K562 (cell line): ENCODE data around the gene AP5Z1. TPM values are rescaled to one million over a fixed set of nuclear protein-coding genes. Genes with fewer than 3 reads are reported as not detected.

Experiments used
- ATAC-seq: fragments of 200-7000 bp; cut with Tn5 transposase; 3 replicates; pipeline ENCODE4 v1.9.1; 2020; ENCODE audit warnings: moderate library complexity
- BruUV-seq: library from RNA; stranded (reverse); fragments of 400-500 nt; replicated peaks from 2 replicates; lab custom pipeline; 2021; lab: Mats Ljungman, UMichigan
- CTCF ChIA-PET: fragments of 300-600 bp; formaldehyde crosslinking; extraction: SDS; loops from one replicate; lab custom pipeline; 2021; ENCODE audit warnings: low intra/inter-chr PET ratio; lab: Yijun Ruan, JAX
- POLR2A ChIA-PET: fragments of 300-600, 350-650 bp; sonication (Branson Sonifier 250); formaldehyde crosslinking; extraction: SDS; loops from one replicate; lab custom pipeline; 2021; ENCODE audit warnings: antibody characterized with exemption, inconsistent platforms; lab: Yijun Ruan, JAX
- DNase-seq, 4 experiments: peaks; one replicate each; pipeline versions ENCODE4 v3.0.0 to v3.0.0-alpha.2; 2011 to 2018; ENCODE audit warnings: low spot score in 3 of 4, mixed read lengths in 3 of 4; ENCODE audit errors: extremely low read depth in 1 of 4
- FAIRE-seq: peaks from 2 replicates; lab custom pipeline; 2011; peaks lifted over from hg19 to GRCh38; lab: Jason Lieb, UNC
- H2AFZ ChIP-seq: 2 replicates; pipeline ENCODE4 v1.6.0; 2011; ENCODE audit warnings: low read depth, low read length, control low read depth, inconsistent platforms
- H3K27ac ChIP-seq: fragments of 200-600 bp; 3 replicates; pipeline ENCODE4 v1.8.0; 2011; ENCODE audit warnings: low read depth, mild to moderate bottlenecking, control low read depth, inconsistent platforms, low read length, moderate library complexity, mixed read lengths; ENCODE audit errors: extremely low read depth
- H3K27me3 ChIP-seq, 2 experiments: fragments of 300-600 bp in 1 of 2; 2 replicates in 1 of 2; 3 replicates in 1 of 2; pipeline versions ENCODE4 v1.6.0 to v1.8.0; 2011; ENCODE audit warnings: inconsistent platforms in 2 of 2, low read length in 2 of 2, mild to moderate bottlenecking in 1 of 2, mixed read lengths in 1 of 2, moderate library complexity in 1 of 2; ENCODE audit not compliant: control insufficient read depth in 2 of 2, insufficient read depth in 2 of 2
- H3K36me3 ChIP-seq: fragments of 300-600 bp; 3 replicates; pipeline ENCODE4 v1.8.0; 2011; ENCODE audit warnings: mild to moderate bottlenecking, low read length, inconsistent platforms; ENCODE audit not compliant: control insufficient read depth, insufficient read depth
- H3K4me1 ChIP-seq, 2 experiments: fragments of 200-600 bp in 1 of 2; replicated peaks in 1 of 2; 2 replicates in 1 of 2; 3 replicates in 1 of 2; pipeline versions ENCODE4 v1.5.1 to v1.8.0; 2011; ENCODE audit warnings: inconsistent platforms in 2 of 2, low read length in 2 of 2, mild to moderate bottlenecking in 1 of 2, mixed read lengths in 1 of 2, moderate library complexity in 1 of 2; ENCODE audit not compliant: control insufficient read depth in 2 of 2, insufficient read depth in 2 of 2
- H3K4me2 ChIP-seq: 2 replicates; pipeline ENCODE4 v1.6.1; 2011; ENCODE audit warnings: low read length, control low read depth, inconsistent platforms, mixed read lengths; ENCODE audit not compliant: insufficient read depth
- H3K4me3 ChIP-seq: fragments of 200-600 bp; sonication (generic), shearing (Covaris generic); 2 replicates; pipeline ENCODE4 v1.5.1; 2016; ENCODE audit warnings: control low read depth, inconsistent platforms
- H3K79me2 ChIP-seq: fragments of 200-600 bp; 3 replicates; pipeline ENCODE4 v1.8.0; 2011; ENCODE audit warnings: low read length, inconsistent platforms; ENCODE audit not compliant: control insufficient read depth, insufficient read depth
- H3K9ac ChIP-seq, 2 experiments: 2 replicates each; pipeline versions ENCODE4 v1.6.0 to v1.6.1; 2011; ENCODE audit warnings: low read depth in 2 of 2, low read length in 2 of 2, control low read depth in 1 of 2, inconsistent platforms in 1 of 2, mild to moderate bottlenecking in 1 of 2, mixed read lengths in 1 of 2; ENCODE audit not compliant: insufficient read depth in 1 of 2
- H3K9me1 ChIP-seq: one replicate; pipeline ENCODE4 v1.6.0; 2011; ENCODE audit warnings: inconsistent platforms, mild to moderate bottlenecking, low read length, moderate library complexity; ENCODE audit not compliant: control insufficient read depth, insufficient read depth
- H3K9me3 ChIP-seq: replicated peaks from 2 replicates; pipeline ENCODE4 v1.5.1; 2011; ENCODE audit warnings: low read depth, low read length, inconsistent platforms; ENCODE audit not compliant: control insufficient read depth, insufficient read depth
- H4K20me1 ChIP-seq: replicated peaks from 2 replicates; pipeline ENCODE4 v1.6.1; 2011; ENCODE audit warnings: low read length, inconsistent platforms, mixed read lengths; ENCODE audit not compliant: control insufficient read depth, insufficient read depth
- ESRRA ChIP-seq: fragments of 450-650 bp; IDR thresholded peaks from 2 replicates; pipeline ENCODE4 v1.6.1; 2014; ENCODE audit warnings: low read depth, mild to moderate bottlenecking, moderate library complexity, borderline replicate concordance
- FOXK1 ChIP-seq: sonication (generic); formaldehyde crosslinking; IDR thresholded peaks from 2 replicates; pipeline ENCODE4 v1.8.0; 2022; ENCODE audit warnings: missing genetic modification reagents, mild to moderate bottlenecking, borderline replicate concordance
- HDGF ChIP-seq: fragments of 450-650 bp; IDR thresholded peaks from 2 replicates; pipeline ENCODE4 v1.6.1; 2016
- HMG20B ChIP-seq: fragments of 250-450 bp; sonication (Bioruptor Pico); IDR thresholded peaks from 2 replicates; pipeline ENCODE4 v1.5.0; 2021; ENCODE audit warnings: mild to moderate bottlenecking
- MCM2 ChIP-seq: fragments of 450-650 bp; IDR thresholded peaks from 2 replicates; pipeline ENCODE4 v1.6.1; 2017; ENCODE audit warnings: low read depth, mild to moderate bottlenecking
- NFIC ChIP-seq: fragments of 450-650 bp; IDR thresholded peaks from 2 replicates; pipeline ENCODE4 v1.6.1; 2017; ENCODE audit warnings: mild to moderate bottlenecking, inconsistent platforms
- RBFOX2 ChIP-seq: fragments of 200-400 bp; formaldehyde crosslinking; IDR thresholded peaks from 2 replicates; pipeline ENCODE4 v1.6.1; 2017; ENCODE audit warnings: low read depth, mild to moderate bottlenecking, low read length, moderate library complexity
- ZKSCAN1 ChIP-seq: fragments of 150-350 bp; IDR thresholded peaks from 2 replicates; pipeline ENCODE4 v1.6.1; 2016; ENCODE audit warnings: low read depth, low read length
- ZNF316 ChIP-seq: fragments of 450-650 bp; IDR thresholded peaks from 2 replicates; pipeline ENCODE4 v1.6.1; 2016
- WGBS: fragments of 100-300 bp; shearing (Covaris generic); methylation state at CpG from one replicate; pipeline ENCODE4 v1.1.6; 2016; ENCODE audit warnings: low coverage, mixed read lengths; ENCODE audit not compliant: insufficient coverage; ENCODE audit errors: missing lambda C conversion rate; 5-methylcytosine and 5-hydroxymethylcytosine counted together
- in situ Hi-C: fragments of 300-500 bp; cut with MboI; formaldehyde crosslinking; loops from 4 replicates; pipeline ENCODE4 v1.15.0; 2018; ENCODE audit warnings: inconsistent platforms, mixed read lengths
- intact Hi-C: fragments of 100-400 bp; cut with micrococcal nuclease; formaldehyde crosslinking; loops from 2 replicates; pipeline ENCODE4 v1.14.2; 2022
- polyA plus RNA-seq, 8 experiments: library from polyadenylated mRNA; depleted of rRNA in 4 of 8; stranded (reverse) in 5 of 8; unstranded in 3 of 8; fragments of >200 nt; fragmentation: Nextera tagmentation in 2 of 8; fragmentation: Illumina TruSeq in 1 of 8; extraction: Ambion mirVana in 2 of 8; extraction: Trizol in 1 of 8; gene quantifications; 2 replicates each; pipeline versions ENCODE4 v1.2.1 to v1.2.3, GENCODE V29; 2011 to 2014; ENCODE audit warnings: inconsistent platforms in 1 of 8, missing spikeins in 1 of 8
- total RNA-seq, 7 experiments: library from RNA; depleted of rRNA in 6 of 7; stranded (reverse); fragments of >200 nt in 6 of 7; fragmentation: Illumina TruSeq in 2 of 7; extraction: Trizol in 2 of 7; gene quantifications; 2 replicates each; pipeline versions ENCODE4 v1.2.1 to v1.2.3, GENCODE V29; 2011 to 2021; ENCODE audit warnings: low replicate concordance in 1 of 7

Gene AP5Z1
- total and polyA plus RNA-seq, 9 of the 15 experiments (the other 6 are each of a cell fraction or from before 2014, with no cell fraction given) = 0.06 to 31.1 (median 6.4) TPM

DNA sequence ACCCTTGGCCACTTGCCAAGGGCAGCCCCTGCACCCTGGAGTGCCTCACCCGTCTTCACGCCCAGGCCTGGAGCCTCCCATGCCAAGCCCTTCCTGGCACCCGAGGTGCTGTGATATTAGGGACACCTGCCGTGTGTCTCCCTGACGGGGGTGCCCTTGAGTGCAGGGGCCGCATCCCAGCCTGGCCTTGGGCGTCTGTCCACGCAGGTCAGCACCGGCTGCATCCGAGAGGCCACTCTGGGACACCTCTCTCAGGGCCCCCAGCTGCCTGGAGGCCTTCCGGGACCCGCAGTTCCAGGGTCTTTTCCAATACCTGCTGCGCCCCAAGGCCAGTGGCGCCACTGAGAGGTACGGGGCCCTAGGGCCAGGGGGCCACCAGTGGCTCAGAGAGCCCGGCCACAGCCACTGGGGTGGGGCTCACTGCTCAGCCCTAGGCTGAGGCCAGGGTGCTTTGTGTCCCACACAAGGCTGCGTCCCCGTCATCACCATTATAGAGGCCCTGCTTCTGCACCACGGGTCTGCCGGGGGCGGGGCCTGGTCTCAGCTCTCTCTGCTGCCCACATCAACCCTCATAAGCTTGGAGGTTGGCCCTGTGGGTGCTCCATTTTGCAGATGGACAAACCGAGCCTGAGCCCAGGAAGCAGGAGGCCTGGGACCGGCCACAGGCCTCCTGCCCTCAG, 12.7 kb downstream of the AP5Z1 start:
- H4K20me1 ChIP-seq = no peaks in the 10 kb centered on the region
- no peaks in the 10 kb centered on the region for H3K9me1 ChIP-seq
- H3K4me1 ChIP-seq = peaks cover 0 to 41% of the 10 kb centered on the region in 2 experiments; a peak in 2 of 5 replicates
- no peak for DNase-seq
- ChIA-PET CTCF (no interaction called here), POLR2A (interaction anchor here (1.2 to 1.5 kb wide), 2 partner anchors 12 to 13 kb away, joined by 4 to 10 read pairs; partner anchors contain the start of gene AP5Z1)
- H3K4me2 ChIP-seq = no peak overlapping the region
- H3K4me3 ChIP-seq = no peak overlapping the region
- no peak overlapping the region for H2AFZ ChIP-seq
- intact Hi-C loops = no loop called here
- peaks cover 53% of the 10 kb centered on the region; the same call in 1 of the 3 replicates for H3K36me3 ChIP-seq
- in situ Hi-C loops = no loop called here
- no peak for TF ChIP-seq HDGF
- no peak for TF ChIP-seq ESRRA
- TF ChIP-seq FOXK1 = no peak
- TF ChIP-seq NFIC = peak; percentile 77
- no peak for TF ChIP-seq ZKSCAN1
- no peak for TF ChIP-seq MCM2
- peak; percentile 20; the same call in 1 of the 2 replicates for TF ChIP-seq RBFOX2
- TF ChIP-seq HMG20B (CRISPR knock-in tag) = no peak
- no peak for TF ChIP-seq ZNF316
- H3K79me2 ChIP-seq = no peaks in the 10 kb centered on the region
- H3K9ac ChIP-seq = no peak overlapping the region
- no peak overlapping the region for H3K27ac ChIP-seq
- no peaks in the 10 kb centered on the region for H3K9me3 ChIP-seq
- 89% methylated on average over 21 of the region's 23 CpGs for WGBS
- BruUV-seq = no TSS peak
- H3K27me3 ChIP-seq = no peaks in the 10 kb centered on the region
- ATAC-seq = no peak
- no peak for FAIRE-seq
